GM21515 (cell line): ENCODE measurements around the gene FBXO45.
"Not testable (repeated sequence)": the region's sequence is repeated elsewhere in the genome, so short reads cannot be mapped to it uniquely, and the experiment has no call there.

ENCODE experiments used
- ATAC-seq: cut with Tn5 transposase; IDR thresholded peaks from one replicate; pipeline ENCODE4 v1.9.1; 2021; ENCODE audit not compliant: unreplicated experiment

FBXO45 gene

GRCh38 chr3:196555295-196555694 lies 13.2 kb upstream of the FBXO45 start:
- ATAC-seq, result no peak

DNA sequence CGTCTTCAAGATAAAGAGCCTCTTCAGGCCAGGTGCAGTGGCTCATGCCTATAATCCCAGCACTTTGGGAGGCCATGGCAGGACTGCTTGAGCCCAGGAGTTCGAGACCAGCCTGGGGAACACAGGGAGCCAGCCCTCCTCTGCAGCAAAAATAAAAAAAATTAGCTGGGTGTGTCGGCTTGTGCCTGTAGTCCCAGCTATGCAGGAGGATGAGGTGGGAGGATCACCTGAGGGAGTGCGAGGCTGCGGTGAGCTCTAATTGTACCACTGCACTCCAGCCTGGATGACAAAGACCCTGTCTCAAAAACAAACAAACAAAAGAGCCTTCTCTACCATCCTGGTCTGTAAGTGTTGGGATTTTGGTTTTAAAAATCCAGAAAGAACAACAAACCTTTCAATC lies 11.2 kb upstream of the FBXO45 start:
- no peak for ATAC-seq

- ATAC-seq, result no peak
These were observed 10.0 kb upstream of the FBXO45 start for GRCh38 chr3:196558476-196558875.

DNA sequence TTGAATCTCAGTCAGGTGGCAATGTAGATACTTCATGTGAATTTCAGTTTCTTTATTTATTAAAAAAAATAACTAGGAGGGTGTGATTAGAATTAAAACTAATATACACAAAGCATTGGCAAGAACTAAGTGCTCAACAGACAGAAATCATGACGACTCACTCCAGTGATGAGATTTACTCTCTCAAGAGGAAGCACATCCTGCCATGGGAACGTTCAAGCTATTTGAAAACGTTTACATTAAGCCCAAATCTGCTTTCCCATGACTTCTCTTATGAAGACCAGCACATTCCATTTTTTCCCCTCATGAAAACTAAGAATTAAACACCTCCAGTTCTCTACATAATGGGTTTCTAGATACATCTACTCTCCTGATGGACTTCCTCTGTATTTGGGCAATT lies 8.6 kb upstream of the FBXO45 start:
- no peak for ATAC-seq

DNA sequence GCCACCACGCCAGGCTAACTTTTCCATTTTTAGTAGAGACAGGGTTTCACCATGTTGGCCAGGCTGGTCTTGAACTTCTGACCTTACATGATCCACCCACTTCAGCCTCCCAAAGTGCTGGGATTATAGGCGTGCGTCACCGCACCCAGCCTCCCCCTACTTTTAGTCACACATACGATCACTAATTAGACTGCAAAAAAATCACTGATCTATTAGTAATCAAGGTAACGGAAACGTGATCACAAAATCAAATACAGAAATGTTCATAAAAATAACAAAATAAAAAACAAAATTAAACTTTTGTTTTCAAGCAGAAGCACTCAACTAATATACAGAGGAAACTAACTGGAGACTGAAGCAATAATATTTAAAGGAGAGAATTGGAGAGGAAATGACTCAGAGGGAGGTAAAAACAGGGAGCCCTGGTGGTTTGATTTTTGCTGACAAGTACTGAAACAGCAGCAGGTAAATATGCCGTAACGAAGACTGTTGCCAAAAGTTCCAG lies 4.7 kb upstream of the FBXO45 start:
- ATAC-seq, result no peak

DNA sequence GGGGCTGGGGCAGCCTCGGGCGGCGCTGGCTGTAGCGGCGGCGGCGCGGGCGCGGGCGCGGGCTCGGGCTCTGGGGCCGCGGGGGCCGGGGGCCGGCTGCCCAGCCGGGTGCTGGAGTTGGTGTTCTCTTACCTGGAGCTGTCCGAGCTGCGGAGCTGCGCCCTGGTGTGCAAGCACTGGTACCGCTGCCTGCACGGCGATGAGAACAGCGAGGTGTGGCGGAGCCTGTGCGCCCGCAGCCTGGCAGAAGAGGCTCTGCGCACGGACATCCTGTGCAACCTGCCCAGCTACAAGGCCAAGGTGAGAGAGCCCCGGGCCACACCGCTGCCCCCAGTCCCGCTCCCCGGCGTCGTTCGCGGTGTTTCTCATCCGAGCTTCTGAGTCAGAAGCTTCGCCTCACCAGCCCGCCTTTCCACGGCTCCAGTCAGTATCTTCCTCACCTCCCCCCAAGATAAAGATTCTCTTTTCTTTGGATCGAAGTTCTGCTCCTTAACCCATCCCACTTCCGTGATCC lies 600 bp downstream of the FBXO45 start:
- peak; percentile 32 for ATAC-seq

- ATAC-seq, result not testable (repeated sequence)
These were observed 1.9 kb downstream of the FBXO45 start for GRCh38 chr3:196570332-196570731.

DNA sequence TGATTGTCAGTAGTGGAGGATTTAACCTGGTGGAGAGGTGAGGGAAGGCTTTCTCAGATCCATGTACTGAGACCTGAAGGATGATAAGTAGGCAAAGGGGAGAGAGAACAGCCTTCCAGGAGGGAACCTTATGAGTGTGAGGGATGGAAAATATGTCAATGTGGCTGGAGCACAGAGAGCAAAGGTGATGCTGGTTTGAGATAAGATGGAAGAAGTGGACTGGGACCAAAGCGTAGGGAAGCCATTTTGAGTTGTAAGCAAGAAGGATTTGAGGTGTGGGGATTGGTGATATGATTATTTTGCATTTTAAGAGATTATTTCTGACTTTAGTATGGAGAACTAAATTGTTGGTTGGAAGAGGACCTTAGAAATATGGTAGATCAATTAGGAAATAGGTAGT lies 3.9 kb downstream of the FBXO45 start:
- no peak for ATAC-seq

DNA sequence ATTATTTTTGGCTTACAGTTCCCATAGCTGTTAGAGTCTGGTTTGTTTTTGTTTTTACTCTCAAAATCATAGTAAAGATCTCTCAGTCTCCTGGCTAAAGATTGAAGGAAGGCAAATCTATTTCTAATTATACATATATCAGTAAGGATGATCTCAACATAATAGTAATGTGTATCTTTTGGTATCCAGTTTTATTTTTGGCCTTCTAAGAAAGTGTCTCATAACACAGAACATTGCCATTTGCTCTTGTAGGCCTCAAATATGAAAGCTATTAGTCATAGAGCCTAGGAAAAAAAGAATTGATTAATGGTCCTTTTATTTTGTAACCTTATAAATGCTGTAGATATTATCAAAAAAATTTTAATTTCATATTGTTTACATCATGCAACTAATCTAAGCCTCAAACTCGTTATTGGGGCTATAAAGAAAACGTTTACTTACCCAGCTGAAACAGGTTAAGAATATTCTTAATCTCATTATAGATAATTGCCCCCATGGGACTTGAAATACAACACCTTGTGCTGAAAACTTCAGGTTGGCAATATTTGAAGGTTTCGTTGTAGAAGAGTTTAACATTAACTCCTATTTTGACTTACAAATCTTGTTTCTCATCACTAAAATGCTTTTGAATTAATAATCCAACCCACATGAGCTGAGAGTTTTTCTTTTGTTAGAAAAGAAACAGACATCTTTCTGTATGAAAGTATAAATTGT lies 16.7 kb downstream of the FBXO45 start:
- no peak for ATAC-seq

DNA sequence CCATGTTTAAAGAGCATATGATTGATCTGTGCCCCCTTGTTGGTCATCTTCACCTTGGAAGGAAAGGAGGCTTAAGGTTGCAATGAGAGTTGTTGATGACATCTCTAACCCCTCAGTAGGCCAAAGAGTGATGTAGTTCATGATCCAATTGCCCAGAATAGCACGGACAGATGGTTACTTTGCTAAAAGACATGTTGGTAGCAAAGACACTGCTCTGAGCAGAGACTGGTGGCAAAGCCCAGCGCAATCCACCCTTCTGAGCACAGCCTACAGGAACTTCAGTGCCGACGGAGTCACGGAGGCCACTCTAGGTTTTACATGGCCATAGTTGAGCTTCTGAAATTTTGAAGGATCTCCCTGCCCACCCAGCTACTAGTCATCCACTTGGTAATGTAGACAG lies 21.8 kb downstream of the FBXO45 start:
- ATAC-seq, result no peak

- no peak for ATAC-seq
These were observed 27.9 kb downstream of the FBXO45 start for GRCh38 chr3:196596355-196596754.

DNA sequence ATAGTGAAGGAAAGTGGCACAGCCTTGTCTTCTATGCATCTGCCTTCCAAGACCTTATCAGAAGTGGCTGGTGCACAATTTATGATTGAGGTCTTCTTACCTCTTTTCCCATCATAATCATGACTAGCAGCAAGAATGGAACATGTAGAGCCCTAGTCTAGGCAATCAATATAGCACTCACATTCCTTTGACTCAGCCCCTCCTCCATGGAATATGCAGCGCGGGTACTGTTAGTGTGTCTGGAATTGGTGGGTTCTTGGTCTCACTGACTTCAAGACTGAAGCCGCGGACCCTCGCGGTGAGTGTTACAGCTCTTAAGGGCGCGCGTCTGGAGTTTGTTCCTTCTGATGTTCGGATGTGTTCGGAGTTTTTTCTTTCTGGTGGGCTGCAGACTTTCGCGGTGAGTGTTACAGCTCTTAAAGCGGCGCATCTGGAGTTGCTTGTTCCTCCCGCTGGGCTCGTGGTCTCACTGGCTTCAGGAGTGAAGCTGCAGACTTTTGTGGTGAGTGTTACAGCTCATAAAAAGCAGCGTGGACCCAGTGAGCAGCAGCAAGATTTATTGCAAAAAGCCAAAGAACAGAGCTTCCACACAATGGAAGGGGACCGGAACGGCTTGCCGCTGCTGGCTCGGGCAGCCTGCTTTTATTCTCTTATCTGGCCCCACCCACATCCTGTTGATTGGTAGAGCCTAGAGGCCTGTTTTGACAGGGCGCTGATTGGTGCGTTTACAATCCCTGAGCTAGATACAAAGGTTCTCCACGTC lies 29.7 kb downstream of the FBXO45 start:
- not testable (repeated sequence) for ATAC-seq

GRCh38 chr3:196599734-196600128 lies 31.3 kb downstream of the FBXO45 start:
- no peak for ATAC-seq

- no peak for ATAC-seq
These were observed 31.9 kb downstream of the FBXO45 start for GRCh38 chr3:196600359-196600758.

- ATAC-seq, result no peak
These were observed 34.2 kb downstream of the FBXO45 start for GRCh38 chr3:196602673-196603072.

DNA sequence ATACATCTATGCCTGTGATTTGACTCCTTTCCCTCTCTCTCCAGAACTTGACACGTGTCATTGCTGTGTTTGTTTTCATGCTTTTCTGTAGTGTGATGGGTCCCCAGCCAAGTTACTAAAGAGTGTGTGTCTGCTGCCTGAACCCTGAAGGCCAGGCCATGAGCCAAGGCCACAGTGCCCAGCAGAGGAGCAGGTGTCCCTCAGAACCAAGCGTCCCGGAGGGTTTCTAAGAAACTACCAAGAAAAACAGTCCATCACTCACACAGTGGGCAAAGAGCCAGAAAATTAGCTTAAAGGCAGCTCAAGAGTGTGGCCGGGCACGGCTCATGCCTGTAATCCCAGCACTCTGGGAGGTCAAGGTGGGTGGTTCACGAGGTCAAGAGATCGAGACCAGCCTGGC lies 35.2 kb downstream of the FBXO45 start:
- ATAC-seq, result no peak

DNA sequence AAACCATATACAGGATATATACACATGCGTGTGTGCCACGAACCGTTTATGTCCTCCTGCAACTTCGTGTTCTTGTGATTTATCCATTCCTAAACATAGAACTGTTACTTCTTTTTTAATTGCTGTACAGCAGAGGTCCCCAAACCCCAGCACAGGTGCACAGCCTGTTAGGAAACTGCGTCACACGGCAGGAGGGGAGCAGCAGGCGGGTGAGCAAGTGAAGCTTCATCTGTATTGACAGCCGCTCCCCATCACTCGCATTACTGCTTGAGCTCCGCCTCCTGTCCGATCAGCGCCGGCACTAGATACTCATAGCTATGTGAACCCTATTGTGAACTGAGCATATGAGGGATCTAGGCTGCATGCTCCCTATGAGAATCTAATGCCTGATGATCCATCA lies 36.1 kb downstream of the FBXO45 start:
- no peak for ATAC-seq

DNA sequence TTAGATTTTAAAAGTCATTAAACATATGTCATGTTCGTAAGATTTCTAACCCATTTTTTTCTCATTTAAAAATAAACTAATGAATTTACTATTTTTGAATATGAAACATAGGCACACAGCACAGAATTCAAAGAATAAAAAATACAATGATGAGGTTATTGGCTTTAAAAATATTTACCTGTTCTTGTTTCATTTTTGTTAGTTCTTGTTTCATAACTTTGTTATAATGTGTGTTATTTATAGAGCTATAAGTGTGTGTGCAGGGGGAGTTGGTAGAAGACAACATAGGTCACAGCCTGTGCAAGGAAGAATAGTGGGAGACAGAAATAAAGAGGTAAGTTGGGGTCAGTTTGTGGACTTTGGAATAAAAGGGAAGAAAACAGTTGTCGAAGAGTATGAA lies 40.2 kb downstream of the FBXO45 start:
- no peak for ATAC-seq

- ATAC-seq, result peak; percentile 75
These were observed 40.9 kb downstream of the FBXO45 start for GRCh38 chr3:196609343-196609775.

DNA sequence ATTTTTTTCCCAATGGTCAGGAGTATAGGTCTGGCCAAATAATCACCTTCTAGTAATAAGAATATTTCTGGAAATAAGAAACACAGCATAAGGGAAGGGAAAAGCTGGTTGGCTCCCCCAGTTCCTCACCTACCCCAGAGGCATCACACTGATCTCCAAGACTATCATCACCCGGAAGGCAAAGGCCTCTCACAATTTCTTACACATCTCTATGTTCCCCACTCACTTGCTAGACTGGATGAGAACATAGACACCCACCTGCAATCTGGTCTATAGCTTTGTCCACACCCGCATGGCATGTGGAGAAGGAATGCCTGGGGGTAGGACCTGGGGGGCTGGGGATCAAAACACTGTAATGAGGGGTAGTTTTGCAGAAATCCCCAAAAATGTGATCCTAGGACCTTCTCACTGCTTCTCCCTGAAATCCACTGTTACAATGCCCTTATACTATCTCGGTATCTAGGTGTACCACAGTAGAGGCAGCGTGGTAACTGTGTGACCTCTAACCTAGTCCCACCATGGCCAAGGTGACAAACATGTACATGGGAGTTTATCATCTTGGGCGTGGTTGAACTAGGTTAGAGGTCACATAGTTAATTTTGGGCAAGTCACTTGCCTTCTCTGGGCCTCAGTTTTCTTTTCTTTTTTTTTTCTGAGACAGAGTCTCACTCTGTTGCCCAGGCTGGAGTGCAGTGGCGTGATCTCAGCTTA lies 41.5 kb downstream of the FBXO45 start:
- no peak for ATAC-seq

- no peak for ATAC-seq
These were observed 43.5 kb downstream of the FBXO45 start for GRCh38 chr3:196611761-196612483.
